ENCODE measurements around the gene TBRG1.
"Not testable (repeated sequence)": the region's sequence is repeated elsewhere in the genome, so short reads cannot be mapped to it uniquely, and the experiment has no call there.

Gene TBRG1

GRCh38 chr11:124622531-124623451 lies at the start of gene TBRG1:
Gene TBRG1, plus strand, starts transcription at chr11:124622864. Its CDS starts 220 bp downstream, at chr11:124623084.
- peak; percentile 81 for DNase-seq (ENCODE audit: low spot score)

- no peak for DNase-seq (ENCODE audit: low spot score)
Observed at GRCh38 chr11:124577716-124578427, 44.8 kb upstream of the TBRG1 start.

- DNase-seq (ENCODE audit: low spot score) = no peak
Observed at GRCh38 chr11:124578761-124579160, 43.9 kb upstream of the TBRG1 start.

GRCh38 chr11:124581817-124582216 lies 40.8 kb upstream of the TBRG1 start:
- DNase-seq (ENCODE audit: low spot score) = no peak

- no peak for DNase-seq (ENCODE audit: low spot score)
Observed at GRCh38 chr11:124582565-124582964, 40.1 kb upstream of the TBRG1 start.

- DNase-seq (ENCODE audit: low spot score) = no peak
Observed at GRCh38 chr11:124583781-124584180, 38.9 kb upstream of the TBRG1 start.

GRCh38 chr11:124584681-124585372 lies 37.8 kb upstream of the TBRG1 start:
- no peak for DNase-seq (ENCODE audit: low spot score)

GRCh38 chr11:124586238-124586860 lies 36.3 kb upstream of the TBRG1 start:
- DNase-seq (ENCODE audit: low spot score) = peak; percentile 30

GRCh38 chr11:124591430-124591829 lies 31.2 kb upstream of the TBRG1 start:
- no peak for DNase-seq (ENCODE audit: low spot score)

GRCh38 chr11:124592627-124593026 lies 30.0 kb upstream of the TBRG1 start:
- no peak for DNase-seq (ENCODE audit: low spot score)

- no peak for DNase-seq (ENCODE audit: low spot score)
Observed at GRCh38 chr11:124595302-124595701, 27.4 kb upstream of the TBRG1 start.

GRCh38 chr11:124597626-124598025 lies 25.0 kb upstream of the TBRG1 start:
- DNase-seq (ENCODE audit: low spot score) = no peak

- DNase-seq (ENCODE audit: low spot score) = no peak
Observed at GRCh38 chr11:124600621-124601320, 21.9 kb upstream of the TBRG1 start.

- DNase-seq (ENCODE audit: low spot score) = no peak
Observed at GRCh38 chr11:124602193-124602592, 20.5 kb upstream of the TBRG1 start.

GRCh38 chr11:124602723-124603122 lies 19.9 kb upstream of the TBRG1 start:
- not testable (repeated sequence) for DNase-seq (ENCODE audit: low spot score)

- no peak for DNase-seq (ENCODE audit: low spot score)
Observed at GRCh38 chr11:124605719-124606118, 16.9 kb upstream of the TBRG1 start.

GRCh38 chr11:124608147-124608546 lies 14.5 kb upstream of the TBRG1 start:
- DNase-seq (ENCODE audit: low spot score) = no peak

- no peak for DNase-seq (ENCODE audit: low spot score)
Observed at GRCh38 chr11:124610295-124610694, 12.4 kb upstream of the TBRG1 start.

GRCh38 chr11:124611064-124611463 lies 11.6 kb upstream of the TBRG1 start, which contains the start of gene PANX3:
Gene PANX3, plus strand, starts transcription at chr11:124611428. Its CDS starts 129 bp downstream, at chr11:124611557.
- no peak for DNase-seq (ENCODE audit: low spot score)

- no peak for DNase-seq (ENCODE audit: low spot score)
Observed at GRCh38 chr11:124612045-124612444, 10.6 kb upstream of the TBRG1 start.

- DNase-seq (ENCODE audit: low spot score) = no peak
Observed at GRCh38 chr11:124612567-124613246, 10.0 kb upstream of the TBRG1 start.
